ENCODE measurements around the gene SLC5A5.

DNA sequence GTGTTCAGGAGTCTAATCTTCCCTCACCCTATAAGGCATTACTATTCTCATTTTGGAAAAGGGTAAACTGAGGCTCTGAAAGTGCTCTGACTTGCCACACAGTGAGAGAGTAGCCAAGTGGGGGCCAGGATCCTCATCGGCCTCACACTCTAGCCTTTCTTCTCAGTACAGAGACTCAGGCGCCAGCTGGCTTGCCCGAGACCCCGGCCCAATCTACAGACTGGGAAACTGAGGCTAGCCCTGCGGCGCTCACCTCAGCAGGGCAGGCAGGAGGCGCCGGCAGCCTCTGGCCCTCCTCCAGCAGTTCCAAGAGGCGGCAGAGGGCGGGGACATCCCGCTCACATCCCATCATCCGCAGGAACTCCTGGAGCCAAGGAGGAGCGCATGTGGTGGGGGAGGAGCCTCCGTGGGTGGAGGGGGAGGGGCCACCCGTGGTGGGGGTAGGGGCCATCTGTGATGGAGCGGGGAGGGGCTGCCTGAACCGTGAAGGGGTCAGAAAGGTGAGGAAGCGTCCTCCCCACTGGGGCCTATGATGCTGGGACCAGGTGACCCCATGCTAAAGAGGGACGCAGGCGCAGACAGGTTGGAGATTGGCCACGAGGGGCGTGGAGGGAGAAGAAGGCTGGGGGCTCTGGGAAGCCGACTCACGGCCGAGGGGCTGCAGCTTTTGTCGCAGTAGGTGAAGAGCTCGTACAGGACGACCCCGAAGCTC lies 41.7 kb upstream of the SLC5A5 start:
- TF ChIP-seq, protein P1, sequence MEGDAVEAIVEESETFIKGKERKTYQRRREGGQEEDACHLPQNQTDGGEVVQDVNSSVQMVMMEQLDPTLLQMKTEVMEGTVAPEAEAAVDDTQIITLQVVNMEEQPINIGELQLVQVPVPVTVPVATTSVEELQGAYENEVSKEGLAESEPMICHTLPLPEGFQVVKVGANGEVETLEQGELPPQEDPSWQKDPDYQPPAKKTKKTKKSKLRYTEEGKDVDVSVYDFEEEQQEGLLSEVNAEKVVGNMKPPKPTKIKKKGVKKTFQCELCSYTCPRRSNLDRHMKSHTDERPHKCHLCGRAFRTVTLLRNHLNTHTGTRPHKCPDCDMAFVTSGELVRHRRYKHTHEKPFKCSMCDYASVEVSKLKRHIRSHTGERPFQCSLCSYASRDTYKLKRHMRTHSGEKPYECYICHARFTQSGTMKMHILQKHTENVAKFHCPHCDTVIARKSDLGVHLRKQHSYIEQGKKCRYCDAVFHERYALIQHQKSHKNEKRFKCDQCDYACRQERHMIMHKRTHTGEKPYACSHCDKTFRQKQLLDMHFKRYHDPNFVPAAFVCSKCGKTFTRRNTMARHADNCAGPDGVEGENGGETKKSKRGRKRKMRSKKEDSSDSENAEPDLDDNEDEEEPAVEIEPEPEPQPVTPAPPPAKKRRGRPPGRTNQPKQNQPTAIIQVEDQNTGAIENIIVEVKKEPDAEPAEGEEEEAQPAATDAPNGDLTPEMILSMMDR (tag by site-specific recombination; IDR thresholded peaks at IDR 0.05): no peak; the same call in 1 of the 2 replicates
- TF ChIP-seq, protein P2, sequence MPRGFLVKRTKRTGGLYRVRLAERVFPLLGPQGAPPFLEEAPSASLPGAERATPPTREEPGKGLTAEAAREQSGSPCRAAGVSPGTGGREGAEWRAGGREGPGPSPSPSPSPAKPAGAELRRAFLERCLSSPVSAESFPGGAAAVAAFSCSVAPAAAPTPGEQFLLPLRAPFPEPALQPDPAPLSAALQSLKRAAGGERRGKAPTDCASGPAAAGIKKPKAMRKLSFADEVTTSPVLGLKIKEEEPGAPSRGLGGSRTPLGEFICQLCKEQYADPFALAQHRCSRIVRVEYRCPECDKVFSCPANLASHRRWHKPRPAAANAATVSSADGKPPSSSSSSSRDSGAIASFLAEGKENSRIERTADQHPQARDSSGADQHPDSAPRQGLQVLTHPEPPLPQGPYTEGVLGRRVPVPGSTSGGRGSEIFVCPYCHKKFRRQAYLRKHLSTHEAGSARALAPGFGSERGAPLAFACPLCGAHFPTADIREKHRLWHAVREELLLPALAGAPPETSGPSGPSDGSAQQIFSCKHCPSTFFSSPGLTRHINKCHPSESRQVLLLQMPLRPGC (tag by site-specific recombination; IDR thresholded peaks at IDR 0.05): no peak
- no peak for TF ChIP-seq ZNF785 (tag by site-specific recombination; IDR thresholded peaks at IDR 0.05)
- TF ChIP-seq ZNF768 (tag by site-specific recombination; IDR thresholded peaks at IDR 0.05): no peak
- no peak for TF ChIP-seq KLF7 (tag by site-specific recombination; IDR thresholded peaks at IDR 0.05; ENCODE audit: borderline replicate concordance)
- TF ChIP-seq ZNF423 (tag by site-specific recombination; IDR thresholded peaks at IDR 0.05): no peak
- TF ChIP-seq, protein P3, sequence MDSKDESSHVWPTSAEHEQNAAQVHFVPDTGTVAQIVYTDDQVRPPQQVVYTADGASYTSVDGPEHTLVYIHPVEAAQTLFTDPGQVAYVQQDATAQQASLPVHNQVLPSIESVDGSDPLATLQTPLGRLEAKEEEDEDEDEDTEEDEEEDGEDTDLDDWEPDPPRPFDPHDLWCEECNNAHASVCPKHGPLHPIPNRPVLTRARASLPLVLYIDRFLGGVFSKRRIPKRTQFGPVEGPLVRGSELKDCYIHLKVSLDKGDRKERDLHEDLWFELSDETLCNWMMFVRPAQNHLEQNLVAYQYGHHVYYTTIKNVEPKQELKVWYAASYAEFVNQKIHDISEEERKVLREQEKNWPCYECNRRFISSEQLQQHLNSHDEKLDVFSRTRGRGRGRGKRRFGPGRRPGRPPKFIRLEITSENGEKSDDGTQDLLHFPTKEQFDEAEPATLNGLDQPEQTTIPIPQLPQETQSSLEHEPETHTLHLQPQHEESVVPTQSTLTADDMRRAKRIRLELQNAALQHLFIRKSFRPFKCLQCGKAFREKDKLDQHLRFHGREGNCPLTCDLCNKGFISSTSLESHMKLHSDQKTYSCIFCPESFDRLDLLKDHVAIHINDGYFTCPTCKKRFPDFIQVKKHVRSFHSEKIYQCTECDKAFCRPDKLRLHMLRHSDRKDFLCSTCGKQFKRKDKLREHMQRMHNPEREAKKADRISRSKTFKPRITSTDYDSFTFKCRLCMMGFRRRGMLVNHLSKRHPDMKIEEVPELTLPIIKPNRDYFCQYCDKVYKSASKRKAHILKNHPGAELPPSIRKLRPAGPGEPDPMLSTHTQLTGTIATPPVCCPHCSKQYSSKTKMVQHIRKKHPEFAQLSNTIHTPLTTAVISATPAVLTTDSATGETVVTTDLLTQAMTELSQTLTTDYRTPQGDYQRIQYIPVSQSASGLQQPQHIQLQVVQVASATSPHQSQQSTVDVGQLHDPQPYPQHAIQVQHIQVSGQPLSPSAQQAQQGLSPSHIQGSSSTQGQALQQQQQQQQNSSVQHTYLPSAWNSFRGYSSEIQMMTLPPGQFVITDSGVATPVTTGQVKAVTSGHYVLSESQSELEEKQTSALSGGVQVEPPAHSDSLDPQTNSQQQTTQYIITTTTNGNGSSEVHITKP (tag by site-specific recombination; IDR thresholded peaks at IDR 0.05): no peak
- no peak for TF ChIP-seq ZEB2 (tag by site-specific recombination; IDR thresholded peaks at IDR 0.05)
- no peak for TF ChIP-seq YY1 (tag by site-specific recombination; IDR thresholded peaks at IDR 0.05)
